BLaER1 treated with 17β-estradiol and CSF1 and Interleukin-3, amounts not matched to agents 10 nM and 100 nM (cell line): ENCODE measurements around the gene LMTK3.
A peak's percentile ranks its signal among the peaks of the same experiment; 100 is the strongest.
"Not testable (repeated sequence)": the region's sequence is repeated elsewhere in the genome, so short reads cannot be mapped to it uniquely, and the experiment has no call there.

Source experiments
- H3K27ac ChIP-seq, 11 experiments: shearing (Covaris generic); formaldehyde crosslinking; 2 replicates each; pipeline ENCODE4 v1.8.1; 2022
- H3K27me3 ChIP-seq, 11 experiments: shearing (Covaris generic); formaldehyde crosslinking; 2 replicates each; pipeline ENCODE4 v1.8.1; 2022
- H3K36me3 ChIP-seq, 11 experiments: shearing (Covaris generic); formaldehyde crosslinking; 2 replicates each; pipeline ENCODE4 v1.8.1; 2022
- H3K4me1 ChIP-seq, 10 experiments: shearing (Covaris generic); formaldehyde crosslinking; 2 replicates each; pipeline ENCODE4 v1.8.1; 2022
- H3K4me2 ChIP-seq, 11 experiments: shearing (Covaris generic); formaldehyde crosslinking; 2 replicates each; pipeline ENCODE4 v1.8.1; 2022
- H3K4me3 ChIP-seq, 10 experiments: shearing (Covaris generic); formaldehyde crosslinking; 2 replicates each; pipeline ENCODE4 v1.8.1; 2022
- H3K9ac ChIP-seq, 11 experiments: shearing (Covaris generic); formaldehyde crosslinking; 2 replicates each; pipeline ENCODE4 v1.8.1; 2022
- H3K9me3 ChIP-seq, 11 experiments: shearing (Covaris generic); formaldehyde crosslinking; replicated peaks in 1 of 11; 2 replicates each; pipeline ENCODE4 v1.8.1; 2022
- H4K20me1 ChIP-seq, 11 experiments: shearing (Covaris generic); formaldehyde crosslinking; 2 replicates each; pipeline ENCODE4 v1.8.1; 2022
- Cebpa-rat ChIP-seq, 11 experiments: shearing (Covaris generic); IDR thresholded peaks; 2 replicates each; pipeline ENCODE4 v1.8.1; 2022

LMTK3 gene

DNA sequence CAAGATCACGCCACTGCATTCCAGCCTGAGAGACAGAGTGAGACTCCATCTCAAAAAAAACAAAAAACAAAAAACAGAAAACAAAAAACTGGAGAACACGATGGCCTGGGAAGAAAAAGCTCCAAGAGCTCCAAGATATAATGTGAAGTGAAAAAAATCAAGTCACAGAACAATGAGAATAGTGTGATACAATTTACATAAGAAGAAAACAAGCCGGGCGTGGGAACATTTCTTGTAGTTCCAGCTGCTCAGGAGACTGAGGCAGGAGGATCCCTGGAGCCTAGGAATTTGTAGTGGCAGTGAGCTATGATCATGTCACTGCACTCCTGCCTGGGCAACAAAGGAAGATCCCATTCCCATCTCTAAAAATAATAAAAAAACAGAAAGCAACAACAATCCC lies 8.5 kb upstream of the LMTK3 start:
- H3K27ac ChIP-seq = no peak overlapping the region
- no peak for TF ChIP-seq Cebpa-rat (IDR thresholded peaks at IDR 0.05)
- peaks cover 0 to 21% (median 6%) of the 10 kb centered on the region in 10 experiments; a peak in 11 of 20 replicates for H3K4me1 ChIP-seq
- peaks cover 8 to 15% (median 12%) of the 10 kb centered on the region in 11 experiments for H3K9me3 ChIP-seq
- H3K9ac ChIP-seq = no peak overlapping the region
- H3K36me3 ChIP-seq = no peaks in the 10 kb centered on the region
- no peak overlapping the region for H3K4me2 ChIP-seq
- no peak overlapping the region for H3K4me3 ChIP-seq
- no peaks in the 10 kb centered on the region for H4K20me1 ChIP-seq
- no peaks in the 10 kb centered on the region for H3K27me3 ChIP-seq

DNA sequence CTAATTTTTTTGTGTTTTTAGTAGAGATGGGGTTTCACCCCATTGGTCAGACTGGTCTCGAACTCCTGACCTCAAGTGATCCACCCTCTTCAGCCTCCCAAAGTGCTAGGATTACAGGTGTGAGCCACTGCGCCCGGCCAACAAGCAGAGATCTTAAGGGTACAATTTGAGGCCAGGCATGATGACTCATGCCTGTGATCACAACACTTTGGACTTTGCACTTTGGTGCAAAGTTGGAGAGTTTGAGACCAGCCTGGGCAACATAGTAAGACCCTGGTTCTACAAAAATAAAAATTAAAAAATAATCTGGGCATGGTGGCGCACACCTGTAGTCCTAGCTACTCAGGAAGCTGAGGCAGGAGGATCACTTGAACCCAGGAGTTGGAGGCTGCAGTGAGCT lies 7.8 kb upstream of the LMTK3 start:
- H3K9ac ChIP-seq, H3K36me3 ChIP-seq, H3K4me2 ChIP-seq, H4K20me1 ChIP-seq, H3K27ac ChIP-seq, H3K27me3 ChIP-seq, H3K4me3 ChIP-seq, H3K9me3 ChIP-seq: not testable (repeated sequence)
- H3K4me1 ChIP-seq = peaks cover 0 to 21% (median 6%) of the 10 kb centered on the region in 10 experiments; a peak in 11 of 20 replicates

DNA sequence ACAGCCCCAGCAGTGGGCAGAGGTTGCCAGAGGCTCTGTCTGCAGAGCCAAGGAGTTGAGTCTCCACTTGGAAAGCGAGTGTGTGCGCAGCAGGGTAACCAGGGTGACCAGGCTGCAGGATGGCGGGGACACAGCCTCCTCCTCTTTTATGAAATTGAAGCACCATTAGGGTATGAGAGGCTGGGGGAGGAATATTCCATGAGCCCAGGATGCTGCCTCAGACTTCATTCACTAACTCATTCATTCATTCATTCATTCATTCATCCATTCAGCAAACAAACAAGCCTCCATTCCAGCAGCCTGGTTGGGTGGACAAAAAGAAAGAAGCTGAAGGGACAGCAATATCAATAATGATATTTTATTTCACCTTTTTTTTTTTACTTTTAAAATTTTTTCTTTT lies 6.6 kb upstream of the LMTK3 start:
- Histone ChIP-seq H3K36me3 (no peaks in the 10 kb centered on the region), H3K9me3 (no peaks in the 10 kb centered on the region), H3K4me2 (no peak overlapping the region), H4K20me1 (no peaks in the 10 kb centered on the region), H3K27ac (no peak overlapping the region), H3K4me1 (peaks cover 0 to 28% (median 15%) of the 10 kb centered on the region in 10 experiments; a peak in 16 of 20 replicates), H3K9ac (no peak overlapping the region), H3K4me3 (no peak overlapping the region), H3K27me3 (peaks cover 0 to under 1% (median 0%) of the 10 kb centered on the region in 11 experiments; a peak in 1 of 22 replicates)
- no peak for TF ChIP-seq Cebpa-rat (IDR thresholded peaks at IDR 0.05)

DNA sequence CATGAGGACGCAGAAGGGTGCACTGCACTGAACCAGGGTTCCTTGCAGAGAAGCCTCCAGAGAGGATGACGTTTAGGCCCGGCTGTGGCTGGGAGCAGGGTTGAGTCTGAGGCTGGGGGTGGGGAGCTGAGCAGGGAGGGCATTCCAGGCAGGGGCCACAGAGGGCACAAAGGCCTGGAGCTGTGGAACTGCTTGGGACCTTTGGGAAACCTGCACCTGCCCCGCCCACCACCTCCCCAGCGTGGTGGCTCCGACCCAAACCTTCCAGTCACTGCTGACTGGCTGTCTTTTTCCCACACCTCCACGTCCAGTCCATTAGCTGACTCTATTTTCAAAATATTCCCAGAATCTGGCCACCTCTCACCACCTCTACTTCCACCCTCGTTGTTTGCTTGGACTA lies 4.9 kb upstream of the LMTK3 start:
- H3K27me3 ChIP-seq = peaks cover 3 to 14% (median 10%) of the 10 kb centered on the region in 11 experiments; a peak in 13 of 22 replicates

DNA sequence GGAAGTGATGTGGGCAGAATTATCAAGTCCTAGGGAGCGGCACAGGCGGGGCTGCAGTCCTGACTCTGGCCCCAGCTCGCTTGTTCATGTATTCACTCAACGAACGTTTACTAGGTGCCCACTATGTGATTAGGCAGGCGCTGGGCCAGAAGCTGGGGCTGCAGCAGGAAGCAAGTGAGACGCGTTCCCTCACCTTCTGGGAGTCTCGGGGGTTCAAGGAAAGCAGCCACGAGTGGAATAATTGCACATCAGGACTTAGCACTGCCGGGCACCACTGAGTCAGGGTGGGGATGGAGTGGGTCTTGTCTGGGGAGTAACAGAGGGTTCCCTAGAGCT lies 2.5 kb upstream of the LMTK3 start:
- no peaks in the 10 kb centered on the region for H3K9me3 ChIP-seq
- TF ChIP-seq Cebpa-rat (IDR thresholded peaks at IDR 0.05) = no peak
- H3K4me1 ChIP-seq = peaks cover 5 to 48% (median 42%) of the 10 kb centered on the region in 10 experiments; a peak in 17 of 20 replicates
- H3K9ac ChIP-seq = peak overlapping the region in 8 of 11 experiments; percentile 61 to 76 (median 74); a peak in 8 of 22 replicates
- peak overlapping the region in 1 of 11 experiments; percentile 65; a peak in 1 of 22 replicates for H3K27ac ChIP-seq
- H3K27me3 ChIP-seq = peaks cover 3 to 21% (median 11%) of the 10 kb centered on the region in 11 experiments; a peak in 13 of 22 replicates
- peak overlapping the region in 9 of 10 experiments; percentile 63 to 77 (median 75); a peak in 14 of 20 replicates for H3K4me3 ChIP-seq
- no peaks in the 10 kb centered on the region for H4K20me1 ChIP-seq
- H3K36me3 ChIP-seq = no peaks in the 10 kb centered on the region
- H3K4me2 ChIP-seq = peak overlapping the region; percentile 78 to 98 (median 90)

More for the DNA sequence above, 4.9 kb upstream of the LMTK3 start:
- H3K4me3 ChIP-seq = no peak overlapping the region
- no peaks in the 10 kb centered on the region for H3K36me3 ChIP-seq
- TF ChIP-seq Cebpa-rat (IDR thresholded peaks at IDR 0.05) = no peak
- no peaks in the 10 kb centered on the region for H3K9me3 ChIP-seq
- peaks cover 5 to 41% (median 28%) of the 10 kb centered on the region in 10 experiments; a peak in 17 of 20 replicates for H3K4me1 ChIP-seq
- no peak overlapping the region for H3K27ac ChIP-seq
- peak overlapping the region in 4 of 11 experiments; percentile 16 to 36 (median 26); a peak in 6 of 22 replicates for H3K4me2 ChIP-seq
- no peak overlapping the region for H3K9ac ChIP-seq
- no peaks in the 10 kb centered on the region for H4K20me1 ChIP-seq

DNA sequence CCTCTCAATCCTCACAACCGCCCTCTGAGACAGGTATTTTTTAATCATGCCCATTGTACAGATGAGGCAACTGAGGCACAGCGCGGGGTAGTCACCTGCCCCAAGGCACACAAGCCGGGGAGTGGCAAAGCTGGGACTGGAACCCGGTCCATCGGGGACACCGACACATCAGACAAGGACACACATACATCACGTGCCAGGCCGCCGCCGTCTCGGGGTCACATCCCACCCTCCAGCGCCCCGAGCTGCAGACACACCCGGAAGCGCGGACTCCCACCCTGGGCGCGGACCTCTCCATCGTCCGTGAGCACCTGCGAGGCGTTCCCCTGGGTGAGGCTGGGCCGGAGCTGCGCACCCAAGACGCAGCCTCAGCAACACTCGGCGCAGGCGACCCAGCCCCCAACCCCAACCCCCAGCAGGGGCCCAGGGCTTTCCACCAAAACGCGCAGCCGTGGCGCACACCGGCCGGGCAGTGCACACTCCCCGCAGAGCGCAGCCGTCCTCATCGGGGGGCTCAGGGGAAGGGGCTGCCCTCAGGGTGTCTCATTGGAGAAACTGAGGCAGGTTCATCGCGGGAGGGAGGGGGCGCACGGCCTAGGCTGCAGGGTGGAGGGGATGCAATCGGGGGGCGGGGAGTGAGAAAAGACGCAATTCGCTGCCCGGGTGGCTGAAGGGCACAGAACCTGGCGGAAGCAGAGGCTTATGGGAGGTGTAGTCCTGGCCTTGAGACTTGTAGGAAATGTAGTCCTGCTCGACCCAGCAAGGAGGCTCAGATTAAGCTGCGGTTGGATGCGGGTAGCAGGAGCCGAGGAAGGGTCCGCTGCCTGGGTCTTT lies 1.9 kb upstream of the LMTK3 start:
- Histone ChIP-seq H3K36me3 (no peaks in the 10 kb centered on the region), H3K4me2 (peak overlapping the region; percentile 78 to 98 (median 90)), H3K9ac (peak overlapping the region; percentile 61 to 76 (median 74)), H3K27ac (peak overlapping the region in 9 of 11 experiments; percentile 45 to 69 (median 53); a peak in 18 of 22 replicates), H3K9me3 (no peaks in the 10 kb centered on the region), H3K27me3 (peaks cover 3 to 21% (median 11%) of the 10 kb centered on the region in 11 experiments; a peak in 13 of 22 replicates), H3K4me1 (peaks cover 5 to 48% (median 42%) of the 10 kb centered on the region in 10 experiments; a peak in 17 of 20 replicates), H3K4me3 (peak overlapping the region; percentile 63 to 77 (median 73)), H4K20me1 (no peaks in the 10 kb centered on the region)
- TF ChIP-seq Cebpa-rat (IDR thresholded peaks at IDR 0.05) = no peak

DNA sequence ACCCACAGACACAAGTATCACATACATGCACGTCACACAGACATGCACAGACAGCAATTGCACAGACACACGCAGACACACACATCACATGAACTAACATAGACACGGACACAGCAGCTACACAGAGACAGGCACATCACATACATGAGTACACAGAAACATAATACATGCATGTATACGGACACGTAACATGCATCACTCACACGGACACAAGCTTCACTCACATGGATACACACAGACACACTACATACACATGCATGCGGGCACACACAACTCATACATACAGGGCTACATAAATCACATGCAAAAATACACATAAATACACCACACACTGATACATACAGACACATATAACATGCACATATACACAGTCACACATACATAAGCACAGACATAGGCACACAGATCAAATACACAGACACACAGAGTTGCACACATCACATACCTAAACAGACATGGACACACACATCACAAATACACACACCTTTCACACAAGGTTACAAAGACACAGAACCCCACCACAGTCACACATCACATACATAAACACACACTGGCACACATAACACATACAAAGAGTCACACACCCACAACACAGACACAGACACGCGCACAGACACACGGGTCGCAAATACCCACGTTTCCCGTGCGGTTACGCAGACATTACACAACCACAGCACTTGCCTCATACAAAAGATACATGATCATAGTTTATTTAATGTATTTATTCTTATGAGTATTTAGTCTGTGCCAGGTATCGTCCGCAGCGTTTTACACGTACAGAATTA lies 1.1 kb upstream of the LMTK3 start:
- H4K20me1 ChIP-seq = no peaks in the 10 kb centered on the region
- H3K27ac ChIP-seq = peak overlapping the region in 2 of 11 experiments; percentile 52 to 65; a peak in 1 of 22 replicates
- peak overlapping the region; percentile 78 to 98 (median 90) for H3K4me2 ChIP-seq
- no peaks in the 10 kb centered on the region for H3K36me3 ChIP-seq
- H3K27me3 ChIP-seq = peaks cover 3 to 21% (median 11%) of the 10 kb centered on the region in 11 experiments; a peak in 13 of 22 replicates
- no peak for TF ChIP-seq Cebpa-rat (IDR thresholded peaks at IDR 0.05)
- H3K4me1 ChIP-seq = peaks cover 5 to 48% (median 42%) of the 10 kb centered on the region in 10 experiments; a peak in 17 of 20 replicates
- H3K4me3 ChIP-seq = peak overlapping the region; percentile 63 to 77 (median 73); a peak in 19 of 20 replicates
- H3K9ac ChIP-seq = peak overlapping the region in 2 of 11 experiments; percentile 75 to 76; a peak in 4 of 22 replicates
- H3K9me3 ChIP-seq = no peaks in the 10 kb centered on the region

DNA sequence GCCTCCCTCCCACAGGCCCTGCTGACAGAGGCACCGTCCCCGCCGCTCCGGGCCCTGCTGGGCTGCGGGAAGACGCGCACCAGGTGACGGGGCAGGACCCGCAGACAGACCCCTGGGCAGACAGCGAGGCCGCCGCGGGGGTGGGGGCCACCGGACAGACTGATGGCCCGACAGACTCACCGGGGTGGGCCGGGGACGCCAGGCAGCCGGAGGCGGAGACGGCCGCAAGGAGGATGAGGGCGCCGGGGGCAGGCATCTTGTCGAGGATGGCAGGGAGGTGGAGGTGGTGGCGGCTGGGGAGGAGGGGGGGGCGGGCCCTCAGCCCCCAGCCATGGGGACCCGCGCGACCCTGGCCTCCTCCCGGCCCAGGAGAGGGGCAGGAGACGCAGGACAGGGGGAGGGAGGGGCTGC lies 309 bp downstream of the LMTK3 start:
- Histone ChIP-seq H3K4me1 (peaks cover 5 to 41% (median 34%) of the 10 kb centered on the region in 10 experiments; a peak in 17 of 20 replicates), H3K27ac (no peak overlapping the region), H3K36me3 (no peaks in the 10 kb centered on the region), H3K9me3 (no peaks in the 10 kb centered on the region), H3K27me3 (peaks cover 3 to 21% (median 11%) of the 10 kb centered on the region in 11 experiments; a peak in 13 of 22 replicates), H3K9ac (peak overlapping the region in 6 of 11 experiments; percentile 43 to 66 (median 56); a peak in 6 of 22 replicates), H3K4me2 (peak overlapping the region; percentile 78 to 93 (median 85); a peak in 20 of 22 replicates), H4K20me1 (no peaks in the 10 kb centered on the region), H3K4me3 (peak overlapping the region in 8 of 10 experiments; percentile 44 to 66 (median 52); a peak in 15 of 20 replicates)
- TF ChIP-seq Cebpa-rat (IDR thresholded peaks at IDR 0.05) = no peak
